CD4-positive, alpha-beta T cell (primary cell): ENCODE results near the gene SIX2. TPM values are rescaled to one million over a fixed set of nuclear protein-coding genes. Genes with fewer than 3 reads are reported as not detected.

Experiments used
- ATAC-seq: fragments of 200-7000 bp; cut with Tn5 transposase; one replicate; pipeline ENCODE4 v1.10.0; 2022; ENCODE audit warnings: mild to moderate bottlenecking; ENCODE audit not compliant: poor library complexity
- CTCF ChIA-PET: fragments of 350-600 bp; sonication (Branson Sonifier 250); formaldehyde crosslinking; loops from one replicate; lab custom pipeline; 2021; ENCODE audit warnings: antibody characterized with exemption, inconsistent platforms; lab: Charles Lee
- POLR2A ChIA-PET: fragments of 350-600 bp; sonication (Branson Sonifier 250); formaldehyde crosslinking; loops from one replicate; lab custom pipeline; 2021; ENCODE audit warnings: antibody characterized with exemption, inconsistent platforms; lab: Charles Lee
- DNase-seq, 14 experiments: peaks; one replicate each; pipeline ENCODE4 v3.0.0-alpha.2; 2013 to 2020; ENCODE audit warnings: mixed read lengths in 2 of 14
- H3K27ac ChIP-seq, 2 donors: one replicate each; pipeline versions ENCODE4 v1.5.1 to v1.7.0; 2013; ENCODE audit warnings: low read length in 2 of 2, low read depth in 1 of 2, mild to moderate bottlenecking in 1 of 2
- H3K27me3 ChIP-seq, 2 experiments: 1 replicate in 1 of 2; 2 replicates in 1 of 2; pipeline versions ENCODE4 v1.6.1 to v1.7.0; 2013; ENCODE audit warnings: low read length in 2 of 2, control low read depth in 1 of 2, mild to moderate bottlenecking in 1 of 2, moderate library complexity in 1 of 2; ENCODE audit not compliant: insufficient read depth in 2 of 2, control insufficient read depth in 1 of 2
- H3K36me3 ChIP-seq: one replicate; pipeline ENCODE4 v1.6.1; 2013; ENCODE audit warnings: low read length, control low read depth; ENCODE audit not compliant: insufficient read depth
- H3K4me1 ChIP-seq: one replicate; pipeline ENCODE4 v1.6.1; 2013; ENCODE audit warnings: low read length, control low read depth; ENCODE audit not compliant: insufficient read depth
- H3K4me3 ChIP-seq: one replicate; pipeline ENCODE4 v1.5.1; 2013; ENCODE audit warnings: mild to moderate bottlenecking, low read length, moderate library complexity
- H3K9me3 ChIP-seq, 2 experiments: 1 replicate in 1 of 2; 2 replicates in 1 of 2; pipeline versions ENCODE4 v1.6.1 to v1.7.0; 2013; ENCODE audit warnings: low read length in 2 of 2, mild to moderate bottlenecking in 2 of 2, control low read depth in 1 of 2, moderate library complexity in 1 of 2; ENCODE audit not compliant: control insufficient read depth in 1 of 2, insufficient read depth in 1 of 2
- H3K27ac Mint-ChIP-seq: one replicate; pipeline ENCODE4 v1.8.0; 2020; ENCODE audit warnings: mixed read lengths
- H3K27me3 Mint-ChIP-seq: one replicate; pipeline ENCODE4 v1.8.0; 2021; ENCODE audit warnings: mixed read lengths
- H3K36me3 Mint-ChIP-seq: one replicate; pipeline ENCODE4 v1.8.0; 2021; ENCODE audit warnings: low read depth, mixed read lengths
- H3K4me1 Mint-ChIP-seq: one replicate; pipeline ENCODE4 v1.8.0; 2021; ENCODE audit warnings: low read depth, mixed read lengths
- H3K4me3 Mint-ChIP-seq: one replicate; pipeline ENCODE4 v1.8.0; 2020; ENCODE audit warnings: mild to moderate bottlenecking, mixed read lengths
- H3K9me3 Mint-ChIP-seq: one replicate; pipeline ENCODE4 v1.8.0; 2020; ENCODE audit warnings: mixed read lengths
- intact Hi-C, 2 experiments: fragments of 100-400 bp; cut with DNase I in 1 of 2; cut with micrococcal nuclease in 1 of 2; formaldehyde crosslinking; loops; one replicate each; pipeline versions ENCODE4 v1.15.1 to v1.9.0; 2023 to 2025; cut with DNase I, micrococcal nuclease
- total RNA-seq, 174 experiments: library from RNA in 2 of 174; stranded (reverse) in 2 of 174; gene quantifications; one replicate each; pipeline ENCODE4 v1.2.3 and lab custom pipeline; 2021 to 2026
- TF ChIP-seq, protein P1 (sequence below): fragments of 200-600 bp; IDR thresholded peaks from one replicate; pipeline ENCODE4 v1.8.0; 2022; ENCODE audit warnings: antibody characterized with exemption, mild to moderate bottlenecking

SIX2 gene
- total RNA-seq, 2 experiments from 2014 or later = not detected

- Mint-ChIP-seq H3K9me3 (peaks cover 3% of the 10 kb centered on the region), H3K27me3 (peaks cover 91% of the 10 kb centered on the region), H3K27ac (no peak overlapping the region), H3K4me1 (peaks cover 18% of the 10 kb centered on the region), H3K36me3 (no peaks in the 10 kb centered on the region), H3K4me3 (no peak overlapping the region)
- H3K36me3 ChIP-seq = no peaks in the 10 kb centered on the region
- ChIA-PET POLR2A (no interaction called here), CTCF (no interaction called here)
- intact Hi-C loops = no loop called here
- no peak overlapping the region for H3K27ac ChIP-seq
- peaks cover 0 to 17% of the 10 kb centered on the region in 2 experiments for H3K9me3 ChIP-seq
- H3K4me3 ChIP-seq = no peak overlapping the region
- peaks cover 68 to 69% of the 10 kb centered on the region in 2 experiments for H3K27me3 ChIP-seq
- ATAC-seq (no peak), DNase-seq (no peak)
- TF ChIP-seq, protein P1, sequence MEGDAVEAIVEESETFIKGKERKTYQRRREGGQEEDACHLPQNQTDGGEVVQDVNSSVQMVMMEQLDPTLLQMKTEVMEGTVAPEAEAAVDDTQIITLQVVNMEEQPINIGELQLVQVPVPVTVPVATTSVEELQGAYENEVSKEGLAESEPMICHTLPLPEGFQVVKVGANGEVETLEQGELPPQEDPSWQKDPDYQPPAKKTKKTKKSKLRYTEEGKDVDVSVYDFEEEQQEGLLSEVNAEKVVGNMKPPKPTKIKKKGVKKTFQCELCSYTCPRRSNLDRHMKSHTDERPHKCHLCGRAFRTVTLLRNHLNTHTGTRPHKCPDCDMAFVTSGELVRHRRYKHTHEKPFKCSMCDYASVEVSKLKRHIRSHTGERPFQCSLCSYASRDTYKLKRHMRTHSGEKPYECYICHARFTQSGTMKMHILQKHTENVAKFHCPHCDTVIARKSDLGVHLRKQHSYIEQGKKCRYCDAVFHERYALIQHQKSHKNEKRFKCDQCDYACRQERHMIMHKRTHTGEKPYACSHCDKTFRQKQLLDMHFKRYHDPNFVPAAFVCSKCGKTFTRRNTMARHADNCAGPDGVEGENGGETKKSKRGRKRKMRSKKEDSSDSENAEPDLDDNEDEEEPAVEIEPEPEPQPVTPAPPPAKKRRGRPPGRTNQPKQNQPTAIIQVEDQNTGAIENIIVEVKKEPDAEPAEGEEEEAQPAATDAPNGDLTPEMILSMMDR = no peak
- peaks cover 16% of the 10 kb centered on the region for H3K4me1 ChIP-seq
Observed at GRCh38 chr2:44997963-44998362, 11.3 kb downstream of the SIX2 start.

- Mint-ChIP-seq H3K27me3 (peaks cover 86% of the 10 kb centered on the region), H3K27ac (no peak overlapping the region), H3K36me3 (no peaks in the 10 kb centered on the region), H3K9me3 (peaks cover 3% of the 10 kb centered on the region), H3K4me3 (no peak overlapping the region), H3K4me1 (peaks cover 5% of the 10 kb centered on the region)
- H3K4me3 ChIP-seq = no peak overlapping the region
- ATAC-seq (no peak), DNase-seq (no peak)
- peaks cover 9% of the 10 kb centered on the region for H3K4me1 ChIP-seq
- TF ChIP-seq, protein P1 = no peak
- H3K27ac ChIP-seq = no peak overlapping the region
- H3K36me3 ChIP-seq = no peaks in the 10 kb centered on the region
- POLR2A ChIA-PET = no interaction called here
- peaks cover 54 to 55% of the 10 kb centered on the region in 2 experiments for H3K27me3 ChIP-seq
- intact Hi-C loops = no loop called here
- CTCF ChIA-PET = no interaction called here
- peaks cover 0 to 15% of the 10 kb centered on the region in 2 experiments for H3K9me3 ChIP-seq
Observed at GRCh38 chr2:44996356-44996755, 12.9 kb downstream of the SIX2 start.

DNA sequence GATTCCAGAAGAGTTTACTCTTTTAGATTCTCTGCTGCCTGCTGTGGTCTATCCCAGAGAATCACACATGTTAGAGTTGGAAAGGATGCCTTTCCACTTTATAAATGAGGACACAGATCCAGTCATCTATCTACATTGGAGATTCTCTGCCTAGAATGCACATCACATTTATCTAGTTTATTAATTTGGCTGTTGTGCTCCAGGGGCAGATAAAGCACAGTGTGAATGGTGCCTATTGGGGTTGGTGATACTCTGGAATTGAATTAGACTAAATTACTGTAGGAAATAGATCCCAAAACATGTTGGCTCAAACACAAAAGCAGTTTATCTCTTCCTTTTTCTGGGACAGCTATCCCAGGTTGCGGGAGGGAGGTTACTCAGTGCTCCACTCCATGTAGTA, 14.9 kb downstream of the SIX2 start:
- no peak overlapping the region for H3K4me3 ChIP-seq
- TF ChIP-seq, protein P1 = no peak
- no peak overlapping the region for H3K27ac ChIP-seq
- H3K27me3 ChIP-seq = peaks cover 37 to 38% of the 10 kb centered on the region in 2 experiments
- H3K36me3 Mint-ChIP-seq = no peaks in the 10 kb centered on the region
- POLR2A ChIA-PET = no interaction called here
- peaks cover 1% of the 10 kb centered on the region for H3K4me1 Mint-ChIP-seq
- no peak overlapping the region for H3K4me3 Mint-ChIP-seq
- ATAC-seq (no peak), DNase-seq (no peak)
- no peak overlapping the region for H3K27ac Mint-ChIP-seq
- peaks cover 3% of the 10 kb centered on the region for H3K9me3 Mint-ChIP-seq
- no peaks in the 10 kb centered on the region for H3K4me1 ChIP-seq
- H3K9me3 ChIP-seq = no peaks in the 10 kb centered on the region
- CTCF ChIA-PET = no interaction called here
- intact Hi-C loops = no loop called here
- H3K27me3 Mint-ChIP-seq = peaks cover 75% of the 10 kb centered on the region
- no peaks in the 10 kb centered on the region for H3K36me3 ChIP-seq
